Spleen (tissue), 11 donors: ENCODE measurements around the gene ANXA4. TPM values are rescaled to one million over a fixed set of nuclear protein-coding genes. Genes with fewer than 3 reads are reported as not detected.
A peak's percentile ranks its signal among the peaks of the same experiment; 100 is the strongest.

Source experiments
- DNase-seq: peaks from one replicate; pipeline ENCODE4 v3.0.0-alpha.2; 2020
- H3K27ac ChIP-seq, 8 donors: fragments of 200-600 bp; sonication (generic) in 7 of 8; 1 replicate in 4 of 8; 2 replicates in 4 of 8; pipeline versions ENCODE4 v1.5.0 to v1.8.0; 2016 to 2021; ENCODE audit warnings: inconsistent platforms in 4 of 8, mild to moderate bottlenecking in 4 of 8, moderate library complexity in 1 of 8
- H3K27me3 ChIP-seq, 7 donors: fragments of 200-600 bp; sonication (generic) in 6 of 7; replicated peaks in 1 of 7; 1 replicate in 4 of 7; 2 replicates in 3 of 7; pipeline versions ENCODE4 v1.5.0 to v1.8.0; 2016 to 2021; ENCODE audit warnings: inconsistent platforms in 3 of 7, mild to moderate bottlenecking in 1 of 7
- H3K36me3 ChIP-seq, 6 donors: fragments of 200-600 bp; sonication (generic) in 5 of 6; 1 replicate in 4 of 6; 2 replicates in 2 of 6; pipeline versions ENCODE4 v1.5.0 to v1.8.0; 2016 to 2021; ENCODE audit warnings: inconsistent platforms in 2 of 6
- H3K4me1 ChIP-seq, 6 donors: fragments of 200-600 bp; sonication (generic) in 5 of 6; 1 replicate in 3 of 6; 2 replicates in 3 of 6; pipeline versions ENCODE4 v1.5.0 to v1.8.0; 2016 to 2021; ENCODE audit warnings: inconsistent platforms in 3 of 6
- H3K4me3 ChIP-seq, 8 donors: fragments of 200-600 bp; sonication (generic) in 7 of 8; 1 replicate in 4 of 8; 2 replicates in 4 of 8; pipeline versions ENCODE4 v1.5.0 to v1.8.0; 2016 to 2021; ENCODE audit warnings: inconsistent platforms in 4 of 8, mild to moderate bottlenecking in 4 of 8, moderate library complexity in 2 of 8
- H3K9me3 ChIP-seq, 8 donors: fragments of 200-600 bp; sonication (generic) in 7 of 8; 1 replicate in 4 of 8; 2 replicates in 4 of 8; pipeline versions ENCODE4 v1.5.0 to v1.8.0; 2016 to 2021; ENCODE audit warnings: inconsistent platforms in 4 of 8
- POLR2A ChIP-seq, 3 donors: fragments of 450-650 bp; IDR thresholded peaks; one replicate each; pipeline ENCODE4 v1.5.1; 2017; ENCODE audit warnings: antibody characterized with exemption in 3 of 3, mild to moderate bottlenecking in 1 of 3
- POLR2AphosphoS5 ChIP-seq, 3 donors: sonication (generic); formaldehyde crosslinking; IDR thresholded peaks; one replicate each; pipeline ENCODE4 v1.5.1; 2017; ENCODE audit warnings: antibody characterized with exemption in 3 of 3
- whole genome bisulfite sequencing, 5 donors: extraction: QIAGEN DNeasy Blood & Tissue Kit in 3 of 5; methylation state at CpG; one replicate each; pipeline versions ENCODE4 v1.1.5 to v1.1.7; 2013 to 2018; 5-methylcytosine and 5-hydroxymethylcytosine counted together
- intact Hi-C: fragments of 100-400 bp; cut with DNase I; formaldehyde crosslinking; loops from one replicate; pipeline ENCODE4 v1.15.0; 2023; ENCODE audit warnings: low total_unique reads
- polyA plus RNA-seq, 3 donors: library from polyadenylated mRNA; stranded (reverse); fragments of 200-250 nt; gene quantifications; one replicate each; pipeline ENCODE4 v1.2.1, GENCODE V29; 2013
- total RNA-seq, 7 donors: library from RNA; depleted of rRNA in 3 of 7; stranded (reverse); fragments of >200 nt in 3 of 7; fragmentation: NEBNext Ultra II Directional in 4 of 7; extraction: Animal tissue kit (Norgen Biotek cat#: 25700) in 4 of 7; gene quantifications; one replicate each; pipeline versions ENCODE4 v1.1.0 to v1.2.1, GENCODE V29; 2016 to 2021
- TF ChIP-seq, protein P1 (sequence below), 11 experiments: fragments of 200-600 bp in 7 of 11; fragments of 450-650 bp in 4 of 11; sonication (generic) in 4 of 11; IDR thresholded peaks in 8 of 11; conservative IDR thresholded peaks in 3 of 11; 1 replicate in 7 of 11; 2 replicates in 4 of 11; pipeline versions ENCODE4 v1.4.0 to v1.8.0; 2016 to 2021; ENCODE audit warnings: antibody characterized with exemption in 11 of 11, inconsistent platforms in 4 of 11, mild to moderate bottlenecking in 1 of 11
- donor health status: healthy with polysubstance abuse.
- donor health status: DM: no; HTN: no; CAD: no; lungs with moderate emphysema.
- donor health status: DM: no; HTN: no; CAD: no.
- donor health status: Bipolar disorder and iron deficiency.
- donor health status: healthy.
- donor health status: DM: no; HTN: no; CAD: no.
- donor health status: DM: yes; HTN: yes; CAD: no.

ANXA4 gene
- total and polyA plus RNA-seq, 10 donors: 15.0 to 56.1 (median 29.2) TPM

- Histone ChIP-seq H3K36me3 (peaks cover 0 to 44% (median 0%) of the 10 kb centered on the region in 6 donors), H3K4me3 (peak overlapping the region in 3 of 8 donors; percentile 2 to 42 (median 9)), H3K4me1 (peaks cover 0 to 28% (median 16%) of the 10 kb centered on the region in 6 donors), H3K27ac (peak overlapping the region in 4 of 8 donors; percentile 12 to 59 (median 18)), H3K9me3 (no peaks in the 10 kb centered on the region), H3K27me3 (no peaks in the 10 kb centered on the region)
- intact Hi-C loops: no loop called here
- DNase-seq: no peak
- TF ChIP-seq, protein P1, sequence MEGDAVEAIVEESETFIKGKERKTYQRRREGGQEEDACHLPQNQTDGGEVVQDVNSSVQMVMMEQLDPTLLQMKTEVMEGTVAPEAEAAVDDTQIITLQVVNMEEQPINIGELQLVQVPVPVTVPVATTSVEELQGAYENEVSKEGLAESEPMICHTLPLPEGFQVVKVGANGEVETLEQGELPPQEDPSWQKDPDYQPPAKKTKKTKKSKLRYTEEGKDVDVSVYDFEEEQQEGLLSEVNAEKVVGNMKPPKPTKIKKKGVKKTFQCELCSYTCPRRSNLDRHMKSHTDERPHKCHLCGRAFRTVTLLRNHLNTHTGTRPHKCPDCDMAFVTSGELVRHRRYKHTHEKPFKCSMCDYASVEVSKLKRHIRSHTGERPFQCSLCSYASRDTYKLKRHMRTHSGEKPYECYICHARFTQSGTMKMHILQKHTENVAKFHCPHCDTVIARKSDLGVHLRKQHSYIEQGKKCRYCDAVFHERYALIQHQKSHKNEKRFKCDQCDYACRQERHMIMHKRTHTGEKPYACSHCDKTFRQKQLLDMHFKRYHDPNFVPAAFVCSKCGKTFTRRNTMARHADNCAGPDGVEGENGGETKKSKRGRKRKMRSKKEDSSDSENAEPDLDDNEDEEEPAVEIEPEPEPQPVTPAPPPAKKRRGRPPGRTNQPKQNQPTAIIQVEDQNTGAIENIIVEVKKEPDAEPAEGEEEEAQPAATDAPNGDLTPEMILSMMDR (IDR thresholded peaks at IDR 0.05 in 8 of 11, conservative IDR thresholded peaks at IDR 0.05 in 3 of 11): peak in 1 of 11 experiments; percentile 9
- no peak for TF ChIP-seq POLR2A (IDR thresholded peaks at IDR 0.05)
- no peak for TF ChIP-seq POLR2AphosphoS5 (IDR thresholded peaks at IDR 0.05)
- 28 to 44% (median 36%) methylated on average over 7 of the region's 7 CpGs for WGBS, 5 donors
These were observed 48.1 kb downstream of the ANXA4 start for GRCh38 chr2:69789772-69790600.

- Histone ChIP-seq H3K4me3 (peak overlapping the region in 1 of 8 donors; percentile 42), H3K27me3 (no peaks in the 10 kb centered on the region), H3K27ac (peak overlapping the region in 3 of 8 donors; percentile 13 to 59 (median 22)), H3K9me3 (no peaks in the 10 kb centered on the region), H3K36me3 (peaks cover 0 to 38% (median 0%) of the 10 kb centered on the region in 6 donors), H3K4me1 (peaks cover 0 to 28% (median 16%) of the 10 kb centered on the region in 6 donors)
- 83 to 100% (median 89%) methylated on average over 1 of the region's 1 CpG for WGBS, 5 donors
- TF ChIP-seq, protein P1 (IDR thresholded peaks at IDR 0.05 in 8 of 11, conservative IDR thresholded peaks at IDR 0.05 in 3 of 11): no peak
- no peak for TF ChIP-seq POLR2AphosphoS5 (IDR thresholded peaks at IDR 0.05)
- no peak for DNase-seq
- intact Hi-C loops: no loop called here
These were observed 48.6 kb downstream of the ANXA4 start for GRCh38 chr2:69790601-69790959.

DNA sequence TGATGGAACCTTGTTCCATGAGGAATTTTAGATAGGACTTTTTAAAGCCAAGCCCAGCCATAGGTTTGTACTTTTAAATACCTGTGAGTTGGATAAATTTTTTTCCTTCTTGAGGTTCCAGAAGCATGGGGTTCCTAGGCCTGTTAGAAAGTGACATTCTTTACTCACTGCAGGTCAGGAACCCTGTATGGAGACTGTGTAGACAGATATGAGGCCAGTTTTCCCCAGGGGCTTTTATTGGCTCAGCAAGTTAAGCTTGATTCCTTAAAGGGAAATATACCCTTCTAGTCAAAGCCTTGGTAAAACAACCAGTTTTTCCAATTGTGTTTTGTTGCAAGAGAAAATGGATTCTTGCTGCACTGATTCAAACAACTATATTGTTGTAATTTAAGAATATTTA, 49.1 kb downstream of the ANXA4 start:
- no peak for DNase-seq
- intact Hi-C loops: no loop called here
- no peaks in the 10 kb centered on the region for H3K27me3 ChIP-seq
- TF ChIP-seq, protein P1 (IDR thresholded peaks at IDR 0.05 in 8 of 11, conservative IDR thresholded peaks at IDR 0.05 in 3 of 11): no peak
- TF ChIP-seq POLR2AphosphoS5 (IDR thresholded peaks at IDR 0.05): no peak
- no peak for TF ChIP-seq POLR2A (IDR thresholded peaks at IDR 0.05)
- H3K9me3 ChIP-seq: no peaks in the 10 kb centered on the region
- H3K4me1 ChIP-seq: peaks cover 0 to 28% (median 16%) of the 10 kb centered on the region in 6 donors
- no peak overlapping the region for H3K27ac ChIP-seq
- peaks cover 0 to 37% (median 0%) of the 10 kb centered on the region in 6 donors for H3K36me3 ChIP-seq
- H3K4me3 ChIP-seq: no peak overlapping the region

- no peak for DNase-seq
- Histone ChIP-seq H3K27ac (no peak overlapping the region), H3K9me3 (no peaks in the 10 kb centered on the region), H3K4me1 (peaks cover 3 to 38% (median 14%) of the 10 kb centered on the region in 6 donors), H3K4me3 (no peak overlapping the region), H3K27me3 (no peaks in the 10 kb centered on the region), H3K36me3 (peaks cover 0 to 14% (median 0%) of the 10 kb centered on the region in 6 donors)
- TF ChIP-seq POLR2AphosphoS5 (IDR thresholded peaks at IDR 0.05): no peak
- TF ChIP-seq, protein P1 (IDR thresholded peaks at IDR 0.05 in 8 of 11, conservative IDR thresholded peaks at IDR 0.05 in 3 of 11): no peak
- TF ChIP-seq POLR2A (IDR thresholded peaks at IDR 0.05): no peak
- 88 to 100% (median 95%) methylated on average over 1 of the region's 1 CpG for WGBS, 5 donors
- intact Hi-C loops: no loop called here
These were observed 54.2 kb downstream of the ANXA4 start for GRCh38 chr2:69796174-69796573.
